Omental fat pad (tissue), 4 donors: ENCODE results near the gene ITFG2. TPM values are rescaled to one million over a fixed set of nuclear protein-coding genes. Genes with fewer than 3 reads are reported as not detected.
A peak's percentile ranks its signal among the peaks of the same experiment; 100 is the strongest.

ENCODE experiments used
- ATAC-seq: fragments of 150-250 bp; one replicate; pipeline ENCODE4 v1.9.1; 2016; ENCODE audit warnings: mild to moderate bottlenecking, moderate library complexity; ENCODE audit not compliant: low FRiP score
- DNase-seq: peaks from one replicate; pipeline ENCODE4 v3.0.0-alpha.2; 2019; ENCODE audit warnings: low spot score
- CTCF ChIP-seq, 3 donors: fragments of 450-650 bp; IDR thresholded peaks; one replicate each; pipeline ENCODE4 v1.5.1; 2016 to 2017; ENCODE audit warnings: antibody characterized with exemption in 3 of 3, mild to moderate bottlenecking in 3 of 3, moderate library complexity in 2 of 3
- total RNA-seq, 4 donors: library from RNA; depleted of rRNA; stranded (reverse); fragments of >200 nt; gene quantifications; one replicate each; pipeline ENCODE4 v1.1.0, GENCODE V29; 2016

The ITFG2 gene
- total RNA-seq, 4 donors from 2014 or later = 23.4 to 40.5 (median 29.0) TPM

DNA sequence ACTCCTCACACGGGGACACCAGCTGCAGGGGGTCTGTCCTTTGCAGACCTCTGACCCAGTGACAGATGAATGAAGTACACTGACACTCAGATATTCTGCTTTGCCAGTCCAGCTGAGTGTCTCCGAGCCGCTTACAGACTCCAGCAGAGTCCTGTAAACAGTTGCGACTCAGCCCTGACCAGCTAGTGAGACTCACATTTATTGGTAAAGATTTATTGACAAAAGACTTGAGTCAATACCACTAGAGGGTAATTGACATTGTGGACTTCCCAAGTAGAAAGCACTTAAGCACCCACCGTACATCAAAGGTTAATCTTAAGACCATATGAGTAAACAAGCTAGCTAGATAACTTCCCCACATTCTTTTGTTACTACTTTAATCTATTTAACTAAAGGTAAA lies 27.5 kb upstream of the ITFG2 start:
- ATAC-seq = no peak

GRCh38 chr12:2791089-2791488 lies 21.4 kb upstream of the ITFG2 start:
- no peak for TF ChIP-seq CTCF (IDR thresholded peaks at IDR 0.05)
- ATAC-seq (no peak), DNase-seq (no peak)

More for the DNA sequence above, 27.5 kb upstream of the ITFG2 start:
- DNase-seq = no peak
- no peak for TF ChIP-seq CTCF (IDR thresholded peaks at IDR 0.05)

- no peak for ATAC-seq
- TF ChIP-seq CTCF (IDR thresholded peaks at IDR 0.05) = no peak
- no peak for DNase-seq
Observed at GRCh38 chr12:2792671-2793500, 19.6 kb upstream of the ITFG2 start.

DNA sequence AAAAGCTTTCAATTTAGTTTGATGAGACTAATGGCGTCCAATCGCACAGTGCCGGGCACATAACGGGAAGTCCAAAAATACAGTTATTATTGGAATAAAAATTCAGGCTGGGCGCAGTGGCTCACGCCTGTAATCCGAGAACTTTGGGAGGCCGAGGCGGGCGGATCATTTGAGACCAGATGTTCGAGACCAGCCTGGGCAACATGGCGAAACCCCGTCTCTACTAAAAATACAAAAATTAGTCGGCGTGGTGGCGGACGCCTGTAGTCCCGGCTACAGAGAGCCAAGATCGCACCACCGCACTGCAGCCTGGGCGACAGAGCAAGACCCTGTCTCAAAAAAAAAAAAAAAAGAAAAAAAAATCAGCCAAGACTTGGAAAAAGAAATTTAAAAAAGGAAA lies 18.9 kb upstream of the ITFG2 start:
- no peak for TF ChIP-seq CTCF (IDR thresholded peaks at IDR 0.05)
- ATAC-seq (no peak), DNase-seq (no peak)

DNA sequence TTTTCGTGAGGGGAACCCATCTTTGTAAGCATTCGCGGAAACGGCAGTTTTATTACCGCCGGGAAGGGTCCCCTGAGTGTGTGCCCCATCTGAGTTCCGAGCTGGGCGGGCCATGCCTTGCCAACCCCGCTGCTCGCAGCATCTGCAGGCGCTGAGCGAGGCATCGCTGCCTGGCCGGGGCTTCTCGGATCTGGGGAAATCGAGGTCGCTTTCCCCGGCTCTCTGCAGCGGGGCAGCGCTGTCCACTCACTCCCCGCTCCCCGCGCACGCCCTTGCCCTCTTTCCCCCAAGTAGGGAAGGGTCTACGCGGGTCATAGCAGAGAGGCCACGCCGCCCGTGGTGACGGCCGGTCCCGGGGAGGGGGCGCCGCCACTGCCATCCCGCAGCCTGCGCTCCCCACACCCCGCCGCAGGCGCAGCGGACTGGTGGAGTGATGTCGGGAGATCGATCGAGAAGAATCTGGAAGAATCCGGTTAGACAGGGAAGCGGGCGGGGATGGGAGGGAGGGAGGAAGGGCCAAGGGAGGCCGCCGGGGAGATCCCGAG lies 18.2 kb upstream of the ITFG2 start:
- no peak for DNase-seq
- TF ChIP-seq CTCF (IDR thresholded peaks at IDR 0.05) = no peak
- ATAC-seq = peak; percentile 44

DNA sequence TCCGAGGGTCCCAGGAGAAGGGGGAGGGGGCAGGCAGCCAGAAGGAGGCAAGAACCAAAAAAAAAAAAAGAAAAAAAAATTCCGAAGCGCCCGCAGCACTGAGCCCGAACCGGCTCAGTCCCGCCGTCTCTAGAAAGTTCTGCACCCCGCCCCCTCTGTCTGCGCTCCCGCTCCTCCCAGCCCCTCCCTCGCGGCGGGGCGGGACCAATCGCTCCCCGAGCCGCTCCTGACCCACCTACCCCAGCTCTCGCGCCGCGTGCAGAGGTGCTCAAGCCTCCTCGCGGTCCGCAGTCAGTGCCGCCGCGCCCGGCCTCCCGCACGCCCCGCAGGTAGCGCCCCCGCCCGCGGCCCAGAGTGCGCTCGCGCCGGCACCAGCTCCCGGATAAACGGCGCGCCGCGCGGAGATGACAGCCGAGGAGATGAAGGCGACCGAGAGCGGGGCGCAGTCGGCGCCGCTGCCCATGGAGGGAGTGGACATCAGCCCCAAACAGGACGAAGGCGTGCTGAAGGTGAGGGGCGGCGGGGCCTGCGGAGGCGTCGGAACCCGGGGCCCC lies 17.7 kb upstream of the ITFG2 start, which contains the start of gene FKBP4:
Gene FKBP4 (plus strand): TSS at position 235 of the 554 bp plus-strand sequence. CDS start 170 bp downstream, at position 405.
- peak; percentile 94 for ATAC-seq
- no peak for TF ChIP-seq CTCF (IDR thresholded peaks at IDR 0.05)

More for the DNA sequence above, 17.7 kb upstream of the ITFG2 start, which contains the start of gene FKBP4:
- peak; percentile 79 for DNase-seq
